NCI-H187 (cell line): ENCODE results near the gene ATG14.
"Not testable (repeated sequence)": the region's sequence is repeated elsewhere in the genome, so short reads cannot be mapped to it uniquely, and the experiment has no call there.

Source experiments
- DNase-seq, 2 experiments: peaks; one replicate each; lab custom pipeline; 2025; lab: John Stamatoyannopoulos, UW

The ATG14 gene

GRCh38 chr14:55433880-55434804, 22.5 kb upstream of the ATG14 start:
- DNase-seq = no peak

GRCh38 chr14:55432628-55433027, 21.0 kb upstream of the ATG14 start:
- no peak for DNase-seq

- peak in 1 of 2 experiments; percentile 47 for DNase-seq
Observed at GRCh38 chr14:55430024-55430690, 18.5 kb upstream of the ATG14 start.

- DNase-seq = no peak
Observed at GRCh38 chr14:55427439-55427838, 15.8 kb upstream of the ATG14 start.

- no peak for DNase-seq
Observed at GRCh38 chr14:55426891-55427290, 15.3 kb upstream of the ATG14 start.

- no peak for DNase-seq
Observed at GRCh38 chr14:55425091-55425490, 13.5 kb upstream of the ATG14 start.

GRCh38 chr14:55423969-55424368, 12.3 kb upstream of the ATG14 start:
- DNase-seq = no peak

- not testable (repeated sequence) for DNase-seq
Observed at GRCh38 chr14:55422338-55422737, 10.7 kb upstream of the ATG14 start.

GRCh38 chr14:55419663-55420062, 8.0 kb upstream of the ATG14 start:
- DNase-seq = no peak

- no peak for DNase-seq
Observed at GRCh38 chr14:55418411-55418810, 6.8 kb upstream of the ATG14 start.

- no peak for DNase-seq
Observed at GRCh38 chr14:55417955-55418354, 6.3 kb upstream of the ATG14 start.

GRCh38 chr14:55416866-55417265, 5.2 kb upstream of the ATG14 start:
- DNase-seq = no peak

- no peak for DNase-seq
Observed at GRCh38 chr14:55414551-55414950, 2.9 kb upstream of the ATG14 start.

GRCh38 chr14:55412676-55413075, 1.0 kb upstream of the ATG14 start:
- DNase-seq = no peak

- DNase-seq = no peak
Observed at GRCh38 chr14:55410876-55411275, 754 bp downstream of the ATG14 start.

- DNase-seq = no peak
Observed at GRCh38 chr14:55404173-55404854, 7.3 kb downstream of the ATG14 start.

- no peak for DNase-seq
Observed at GRCh38 chr14:55401751-55402150, 9.9 kb downstream of the ATG14 start.

GRCh38 chr14:55399852-55400251, 11.8 kb downstream of the ATG14 start:
- no peak for DNase-seq

GRCh38 chr14:55399183-55399582, 12.4 kb downstream of the ATG14 start:
- DNase-seq = no peak

GRCh38 chr14:55398679-55399078, 13.0 kb downstream of the ATG14 start:
- DNase-seq = no peak

- DNase-seq = no peak
Observed at GRCh38 chr14:55389330-55389729, 22.3 kb downstream of the ATG14 start.

GRCh38 chr14:55388160-55388559, 23.5 kb downstream of the ATG14 start:
- DNase-seq = no peak

GRCh38 chr14:55387121-55387520, 24.5 kb downstream of the ATG14 start:
- DNase-seq = no peak
